Activated B cell treated with CpG ODN at 0.5 μM for 24 hours (primary cell): ENCODE data around the gene MBD5. TPM values are rescaled to one million over a fixed set of nuclear protein-coding genes. Genes with fewer than 3 reads are reported as not detected.

Experiments
- ATAC-seq: fragments of 200-7000 bp; cut with Tn5 transposase; one replicate; pipeline ENCODE4 v1.10.0; 2021; ENCODE audit warnings: low read depth, mild to moderate bottlenecking, moderate library complexity
- CTCF ChIA-PET: fragments of 350-600 bp; sonication (Branson Sonifier 250); formaldehyde crosslinking; loops from one replicate; lab custom pipeline; 2021; ENCODE audit warnings: antibody characterized with exemption; lab: Charles Lee
- POLR2A ChIA-PET: fragments of 350-600 bp; sonication (Branson Sonifier 250); formaldehyde crosslinking; loops from one replicate; lab custom pipeline; 2021; ENCODE audit warnings: antibody characterized with exemption; lab: Charles Lee
- DNase-seq: peaks from one replicate; pipeline ENCODE4 v3.0.0; 2022
- H3K27ac Mint-ChIP-seq: one replicate; pipeline ENCODE4 v1.8.0; 2020; ENCODE audit warnings: mixed read lengths
- H3K27me3 Mint-ChIP-seq: one replicate; pipeline ENCODE4 v1.8.0; 2021; ENCODE audit warnings: mixed read lengths
- H3K36me3 Mint-ChIP-seq: one replicate; pipeline ENCODE4 v1.8.0; 2021; ENCODE audit warnings: low read depth, mixed read lengths
- H3K4me1 Mint-ChIP-seq: one replicate; pipeline ENCODE4 v1.8.0; 2021; ENCODE audit warnings: mixed read lengths
- H3K4me3 Mint-ChIP-seq: one replicate; pipeline ENCODE4 v1.8.0; 2020; ENCODE audit warnings: mild to moderate bottlenecking, mixed read lengths
- H3K9me3 Mint-ChIP-seq: one replicate; pipeline ENCODE4 v1.8.0; 2020; ENCODE audit warnings: mixed read lengths
- intact Hi-C: fragments of 100-400 bp; cut with micrococcal nuclease; formaldehyde crosslinking; loops from one replicate; pipeline ENCODE4 v1.15.1; 2024
- total RNA-seq: library from RNA; stranded (reverse); gene quantifications from 2 replicates; pipeline ENCODE4 v1.2.3, GENCODE V29; 2022
- TF ChIP-seq, protein P1 (sequence below): fragments of 200-600 bp; IDR thresholded peaks from one replicate; pipeline ENCODE4 v1.8.0; 2022; ENCODE audit warnings: antibody characterized with exemption, mild to moderate bottlenecking

MBD5 gene
- total RNA-seq, 1 donor from 2014 or later, result 55.7 TPM

DNA sequence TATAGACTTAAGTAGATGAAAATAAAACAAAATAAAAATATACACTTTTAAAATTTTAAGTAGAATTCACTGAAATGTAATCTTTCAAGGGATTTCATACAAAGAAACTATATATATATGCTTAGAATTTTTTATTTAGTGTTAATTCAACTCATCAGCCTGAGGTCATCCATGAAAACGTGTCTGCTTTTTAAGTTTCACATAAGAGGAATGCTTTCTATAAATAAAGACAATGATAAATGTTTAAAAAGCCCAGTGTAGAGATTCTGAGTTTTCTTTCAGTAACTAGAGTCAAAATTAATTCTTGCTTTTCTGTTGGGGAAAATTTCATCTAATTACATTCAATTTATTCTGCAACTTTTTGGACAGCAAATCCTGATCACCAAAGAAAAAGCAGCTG lies 213.3 kb downstream of the MBD5 start:
- no peak for DNase-seq
- intact Hi-C loops, result no loop called here
- Mint-ChIP-seq H3K27ac (no peak overlapping the region), H3K27me3 (no peaks in the 10 kb centered on the region), H3K4me1 (no peaks in the 10 kb centered on the region), H3K36me3 (peaks cover 71% of the 10 kb centered on the region), H3K9me3 (peaks cover 21% of the 10 kb centered on the region), H3K4me3 (no peak overlapping the region)
- ATAC-seq, result no peak
- TF ChIP-seq, protein P1, sequence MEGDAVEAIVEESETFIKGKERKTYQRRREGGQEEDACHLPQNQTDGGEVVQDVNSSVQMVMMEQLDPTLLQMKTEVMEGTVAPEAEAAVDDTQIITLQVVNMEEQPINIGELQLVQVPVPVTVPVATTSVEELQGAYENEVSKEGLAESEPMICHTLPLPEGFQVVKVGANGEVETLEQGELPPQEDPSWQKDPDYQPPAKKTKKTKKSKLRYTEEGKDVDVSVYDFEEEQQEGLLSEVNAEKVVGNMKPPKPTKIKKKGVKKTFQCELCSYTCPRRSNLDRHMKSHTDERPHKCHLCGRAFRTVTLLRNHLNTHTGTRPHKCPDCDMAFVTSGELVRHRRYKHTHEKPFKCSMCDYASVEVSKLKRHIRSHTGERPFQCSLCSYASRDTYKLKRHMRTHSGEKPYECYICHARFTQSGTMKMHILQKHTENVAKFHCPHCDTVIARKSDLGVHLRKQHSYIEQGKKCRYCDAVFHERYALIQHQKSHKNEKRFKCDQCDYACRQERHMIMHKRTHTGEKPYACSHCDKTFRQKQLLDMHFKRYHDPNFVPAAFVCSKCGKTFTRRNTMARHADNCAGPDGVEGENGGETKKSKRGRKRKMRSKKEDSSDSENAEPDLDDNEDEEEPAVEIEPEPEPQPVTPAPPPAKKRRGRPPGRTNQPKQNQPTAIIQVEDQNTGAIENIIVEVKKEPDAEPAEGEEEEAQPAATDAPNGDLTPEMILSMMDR, result no peak
- ChIA-PET CTCF (no interaction called here), POLR2A (no interaction called here)

- TF ChIP-seq, protein P1, result no peak
- intact Hi-C loops, result no loop called here
- H3K4me1 Mint-ChIP-seq, result no peaks in the 10 kb centered on the region
- ChIA-PET CTCF (no interaction called here), POLR2A (no interaction called here)
- H3K4me3 Mint-ChIP-seq, result no peak overlapping the region
- peaks cover 14% of the 10 kb centered on the region for H3K9me3 Mint-ChIP-seq
- H3K36me3 Mint-ChIP-seq, result peaks cover 73% of the 10 kb centered on the region
- DNase-seq, result no peak
- H3K27ac Mint-ChIP-seq, result no peak overlapping the region
- ATAC-seq, result no peak
- no peaks in the 10 kb centered on the region for H3K27me3 Mint-ChIP-seq
These were observed 217.0 kb downstream of the MBD5 start for GRCh38 chr2:148237911-148238310.

GRCh38 chr2:148238561-148238960 lies 217.7 kb downstream of the MBD5 start:
- Mint-ChIP-seq H3K27me3 (no peaks in the 10 kb centered on the region), H3K4me1 (no peaks in the 10 kb centered on the region), H3K9me3 (peaks cover 14% of the 10 kb centered on the region), H3K27ac (no peak overlapping the region), H3K4me3 (no peak overlapping the region), H3K36me3 (peaks cover 70% of the 10 kb centered on the region)
- ChIA-PET CTCF (no interaction called here), POLR2A (no interaction called here)
- TF ChIP-seq, protein P1, result no peak
- no peak for ATAC-seq
- intact Hi-C loops, result no loop called here
- DNase-seq, result no peak

DNA sequence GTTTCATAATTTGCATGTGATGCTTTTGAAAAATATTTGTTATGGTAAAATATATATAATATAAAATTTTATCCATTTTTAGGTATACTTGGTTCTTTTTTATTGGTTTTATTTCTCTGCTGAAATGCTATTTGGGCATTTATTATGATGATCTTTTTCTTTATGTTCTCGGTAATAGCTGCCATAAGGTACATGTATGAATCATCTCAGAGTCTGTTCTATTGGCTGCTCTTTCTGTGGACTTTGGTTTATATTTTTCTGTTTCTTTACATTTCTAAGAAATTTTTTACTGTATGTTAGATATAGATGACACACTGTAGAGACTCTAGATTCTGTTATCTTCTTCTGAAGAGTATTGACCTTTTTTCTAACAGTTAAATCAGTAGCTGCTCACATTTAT lies 219.9 kb downstream of the MBD5 start:
- no peaks in the 10 kb centered on the region for H3K4me1 Mint-ChIP-seq
- ATAC-seq (no peak), DNase-seq (no peak)
- H3K27me3 Mint-ChIP-seq, result no peaks in the 10 kb centered on the region
- ChIA-PET CTCF (no interaction called here), POLR2A (no interaction called here)
- H3K36me3 Mint-ChIP-seq, result peaks cover 57% of the 10 kb centered on the region
- TF ChIP-seq, protein P1, result no peak
- no peak overlapping the region for H3K4me3 Mint-ChIP-seq
- intact Hi-C loops, result no loop called here
- no peak overlapping the region for H3K27ac Mint-ChIP-seq
- peaks cover 14% of the 10 kb centered on the region for H3K9me3 Mint-ChIP-seq

- no peak overlapping the region for H3K4me3 Mint-ChIP-seq
- H3K36me3 Mint-ChIP-seq, result peaks cover 31% of the 10 kb centered on the region
- H3K27ac Mint-ChIP-seq, result no peak overlapping the region
- POLR2A ChIA-PET, result no interaction called here
- intact Hi-C loops, result no loop called here
- peaks cover 2% of the 10 kb centered on the region for H3K9me3 Mint-ChIP-seq
- no peaks in the 10 kb centered on the region for H3K4me1 Mint-ChIP-seq
- ATAC-seq (no peak), DNase-seq (no peak)
- TF ChIP-seq, protein P1, result no peak
- H3K27me3 Mint-ChIP-seq, result no peaks in the 10 kb centered on the region
- CTCF ChIA-PET, result no interaction called here
These were observed 223.9 kb downstream of the MBD5 start for GRCh38 chr2:148244593-148245292.
